ENCODE data around the gene MALRD1.

DNA sequence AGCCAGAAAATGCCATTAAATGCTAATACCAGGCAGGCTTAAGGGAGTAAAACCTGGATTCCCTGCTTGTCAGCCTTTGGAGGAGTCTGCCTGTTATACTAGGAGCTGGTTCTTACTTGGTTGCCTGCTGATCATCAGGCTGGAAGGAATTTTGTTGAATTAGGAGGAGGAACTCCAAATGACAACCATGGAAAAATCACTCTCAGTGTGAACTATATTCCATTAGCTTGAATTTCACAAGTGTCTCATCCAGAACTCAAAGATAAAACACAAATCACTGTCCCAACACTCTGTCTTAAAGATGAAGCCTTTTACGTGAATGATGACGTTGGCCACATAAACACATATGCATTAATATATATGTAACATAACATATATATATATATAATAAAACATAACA is 528.8 kb downstream of the MALRD1 start:
- TF ChIP-seq POLR2A (IDR thresholded peaks at IDR 0.05; ENCODE audit: low read length) (no peak), GATA1 (IDR thresholded peaks at IDR 0.05; ENCODE audit: low read depth, low read length) (no peak)

Measured in erythroblast (primary cell).